CD4-positive, alpha-beta T cell treated with Interleukin-10 for 1 hour (primary cell): ENCODE data around the gene RASGRP2.

Source experiments
- DNase-seq: peaks from one replicate; pipeline ENCODE4 v3.0.0-alpha.2; 2020

The RASGRP2 gene

GRCh38 chr11:64770120-64770519 lies 26.2 kb upstream of the RASGRP2 start:
- no peak for DNase-seq

GRCh38 chr11:64769283-64769682 lies 25.3 kb upstream of the RASGRP2 start:
- no peak for DNase-seq

GRCh38 chr11:64768300-64768694 lies 24.4 kb upstream of the RASGRP2 start:
- DNase-seq: no peak

- peak; percentile 84 for DNase-seq
Measured at GRCh38 chr11:64767344-64768299, 23.7 kb upstream of the RASGRP2 start.

GRCh38 chr11:64766881-64767280 lies 22.9 kb upstream of the RASGRP2 start:
- DNase-seq: no peak

- DNase-seq: no peak
Measured at GRCh38 chr11:64765851-64766665, 22.1 kb upstream of the RASGRP2 start.

GRCh38 chr11:64765291-64765850 lies 21.4 kb upstream of the RASGRP2 start:
- no peak for DNase-seq

GRCh38 chr11:64764753-64765152 lies 20.8 kb upstream of the RASGRP2 start:
- DNase-seq: no peak

- peak; percentile 77 for DNase-seq
Measured at GRCh38 chr11:64764040-64764611, 20.2 kb upstream of the RASGRP2 start.

- DNase-seq: no peak
Measured at GRCh38 chr11:64763526-64764039, 19.6 kb upstream of the RASGRP2 start.

- peak; percentile 44 for DNase-seq
Measured at GRCh38 chr11:64762674-64763525, 19.0 kb upstream of the RASGRP2 start.

GRCh38 chr11:64762277-64762673 lies 18.3 kb upstream of the RASGRP2 start:
- no peak for DNase-seq

GRCh38 chr11:64760759-64761420 lies 16.9 kb upstream of the RASGRP2 start:
- no peak for DNase-seq

- no peak for DNase-seq
Measured at GRCh38 chr11:64759722-64760719, 16.1 kb upstream of the RASGRP2 start, which contains the start of gene PYGM. Gene PYGM (minus strand): TSS chr11:64759974. CDS start chr11:64759898, 76 bp downstream.

- no peak for DNase-seq
Measured at GRCh38 chr11:64759131-64759721, 15.3 kb upstream of the RASGRP2 start.

GRCh38 chr11:64758330-64759079 lies 14.6 kb upstream of the RASGRP2 start:
- no peak for DNase-seq

GRCh38 chr11:64757549-64758329 lies 13.8 kb upstream of the RASGRP2 start:
- DNase-seq: no peak
